DND-41 (cell line): ENCODE measurements around the gene ZBTB39.
A peak's percentile ranks its signal among the peaks of the same experiment; 100 is the strongest.

Source experiments
- ATAC-seq: fragments of 200-7000 bp; cut with Tn5 transposase; 3 replicates; pipeline ENCODE4 v1.9.1; 2021; ENCODE audit warnings: low read depth; ENCODE audit not compliant: insufficient read depth
- DNase-seq: peaks from one replicate; pipeline ENCODE4 v3.0.0-alpha.2; 2020
- H2AFZ ChIP-seq: 2 replicates; pipeline ENCODE4 v1.6.0; 2012; ENCODE audit warnings: low read depth, low read length
- H3K27ac ChIP-seq: 2 replicates; pipeline ENCODE4 v1.5.1; 2012; ENCODE audit warnings: low read length, inconsistent platforms
- H3K27me3 ChIP-seq: fragments of 200-600 bp; sonication (generic); 2 replicates; pipeline ENCODE4 v1.6.0; 2012; ENCODE audit warnings: low read length, mild to moderate bottlenecking, inconsistent platforms; ENCODE audit not compliant: insufficient read depth, poor library complexity
- H3K36me3 ChIP-seq: 2 replicates; pipeline ENCODE4 v1.5.1; 2012; ENCODE audit warnings: low read length, inconsistent platforms; ENCODE audit not compliant: insufficient read depth
- H3K4me1 ChIP-seq: 2 replicates; pipeline ENCODE4 v1.5.1; 2012; ENCODE audit warnings: mild to moderate bottlenecking, low read length; ENCODE audit not compliant: insufficient read depth
- H3K4me2 ChIP-seq: 2 replicates; pipeline ENCODE4 v1.6.0; 2012; ENCODE audit warnings: mild to moderate bottlenecking, moderate library complexity, low read length, inconsistent platforms; ENCODE audit not compliant: insufficient read depth
- H3K4me3 ChIP-seq, 2 experiments: fragments of 200-600 bp in 1 of 2; shearing (Covaris generic) in 1 of 2; 2 replicates each; pipeline ENCODE4 v1.5.1; 2012 to 2016; ENCODE audit warnings: inconsistent platforms in 2 of 2, low read length in 2 of 2, mild to moderate bottlenecking in 2 of 2, low read depth in 1 of 2, moderate library complexity in 1 of 2
- H3K79me2 ChIP-seq: 2 replicates; pipeline ENCODE4 v1.6.0; 2012; ENCODE audit warnings: low read length, inconsistent platforms; ENCODE audit not compliant: insufficient read depth
- H3K9ac ChIP-seq: 2 replicates; pipeline ENCODE4 v1.6.0; 2012; ENCODE audit warnings: low read depth, mild to moderate bottlenecking, inconsistent platforms, low read length, moderate library complexity
- H3K9me3 ChIP-seq: 2 replicates; pipeline ENCODE4 v1.5.1; 2012; ENCODE audit warnings: low read length, moderate library complexity, mild to moderate bottlenecking, inconsistent platforms; ENCODE audit not compliant: insufficient read depth, severe bottlenecking
- H4K20me1 ChIP-seq: 2 replicates; pipeline ENCODE4 v1.6.0; 2012; ENCODE audit warnings: low read length; ENCODE audit not compliant: insufficient read depth
- EZH2 ChIP-seq: IDR thresholded peaks from 3 replicates; pipeline ENCODE4 v1.6.1; 2012; ENCODE audit warnings: borderline replicate concordance, low read depth, mild to moderate bottlenecking, moderate library complexity, low read length, inconsistent platforms; ENCODE audit not compliant: severe bottlenecking
- TF ChIP-seq, protein P1 (sequence below): IDR thresholded peaks from 2 replicates; pipeline ENCODE4 v1.5.1; 2012; ENCODE audit warnings: borderline replicate concordance, low read length, moderate library complexity, mild to moderate bottlenecking; ENCODE audit not compliant: poor library complexity, severe bottlenecking; ENCODE audit errors: extremely low read depth

ZBTB39 gene

DNA sequence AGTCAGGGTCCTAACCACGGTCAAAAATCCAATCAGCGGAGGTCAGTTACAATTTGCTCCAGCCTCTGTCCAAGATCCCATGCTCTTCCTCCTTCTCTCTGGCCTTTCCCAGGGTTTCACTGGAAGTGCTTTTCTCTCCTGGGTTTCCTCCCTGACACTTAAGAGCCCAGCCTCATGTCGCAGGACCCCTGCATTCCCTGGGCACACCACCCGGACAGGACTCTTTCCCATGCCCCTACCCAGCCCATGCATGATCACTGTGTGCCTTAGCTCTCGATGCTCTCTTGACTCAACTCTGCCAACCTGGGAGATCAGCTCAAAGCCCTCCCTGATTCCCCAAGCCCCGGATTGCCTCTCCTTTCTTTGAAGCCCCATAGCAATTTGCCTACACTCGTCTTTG is 25.4 kb upstream of the ZBTB39 start:
- ATAC-seq: no peak
- Histone ChIP-seq H3K4me2 (peak overlapping the region; percentile 27; the same call in 1 of the 2 replicates), H3K9ac (no peak overlapping the region)

DNA sequence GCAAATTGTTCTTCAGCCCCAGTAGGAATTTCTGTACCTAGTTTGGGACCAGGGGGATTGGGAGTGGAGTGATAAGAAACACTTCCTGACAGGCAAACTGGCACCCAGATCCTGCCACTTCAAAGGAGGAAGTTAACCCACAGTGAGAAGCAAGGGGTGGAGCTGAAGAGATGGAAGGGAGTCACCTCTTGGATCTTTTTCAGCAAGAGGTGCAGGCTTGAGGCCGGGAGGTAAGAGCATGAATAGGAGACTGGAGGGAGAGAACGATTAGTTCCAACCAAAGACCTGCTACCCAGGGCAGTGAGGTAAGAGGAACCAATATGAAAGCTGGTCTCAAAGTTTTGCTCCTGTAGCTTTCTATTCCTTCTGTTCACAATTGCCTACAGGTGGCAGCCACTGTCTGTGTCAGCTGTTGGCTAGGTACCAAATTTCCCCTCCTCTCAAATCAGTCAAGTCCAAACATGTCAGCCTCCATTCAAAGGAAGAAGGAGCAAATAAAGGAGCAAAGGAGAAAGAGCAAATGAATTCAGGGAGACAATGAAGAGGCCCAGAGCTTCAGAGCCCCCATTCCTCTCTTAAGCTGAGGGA is 24.9 kb upstream of the ZBTB39 start:
- DNase-seq (peak; percentile 61), ATAC-seq (peak; percentile 90)
- TF ChIP-seq, protein P1, sequence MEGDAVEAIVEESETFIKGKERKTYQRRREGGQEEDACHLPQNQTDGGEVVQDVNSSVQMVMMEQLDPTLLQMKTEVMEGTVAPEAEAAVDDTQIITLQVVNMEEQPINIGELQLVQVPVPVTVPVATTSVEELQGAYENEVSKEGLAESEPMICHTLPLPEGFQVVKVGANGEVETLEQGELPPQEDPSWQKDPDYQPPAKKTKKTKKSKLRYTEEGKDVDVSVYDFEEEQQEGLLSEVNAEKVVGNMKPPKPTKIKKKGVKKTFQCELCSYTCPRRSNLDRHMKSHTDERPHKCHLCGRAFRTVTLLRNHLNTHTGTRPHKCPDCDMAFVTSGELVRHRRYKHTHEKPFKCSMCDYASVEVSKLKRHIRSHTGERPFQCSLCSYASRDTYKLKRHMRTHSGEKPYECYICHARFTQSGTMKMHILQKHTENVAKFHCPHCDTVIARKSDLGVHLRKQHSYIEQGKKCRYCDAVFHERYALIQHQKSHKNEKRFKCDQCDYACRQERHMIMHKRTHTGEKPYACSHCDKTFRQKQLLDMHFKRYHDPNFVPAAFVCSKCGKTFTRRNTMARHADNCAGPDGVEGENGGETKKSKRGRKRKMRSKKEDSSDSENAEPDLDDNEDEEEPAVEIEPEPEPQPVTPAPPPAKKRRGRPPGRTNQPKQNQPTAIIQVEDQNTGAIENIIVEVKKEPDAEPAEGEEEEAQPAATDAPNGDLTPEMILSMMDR: peak; percentile 55
- no peak for TF ChIP-seq EZH2
- Histone ChIP-seq H3K27me3 (no peaks in the 10 kb centered on the region), H3K79me2 (no peaks in the 10 kb centered on the region), H3K4me3 (0 out of 4 replicates have a peak overlapping the region, but pooled peaks of 1 of the 2 experiments have one; percentile 2), H2AFZ (peak overlapping the region; percentile 61), H4K20me1 (no peaks in the 10 kb centered on the region), H3K9ac (no peak overlapping the region), H3K9me3 (no peaks in the 10 kb centered on the region), H3K4me2 (peak overlapping the region; percentile 27; the same call in 1 of the 2 replicates), H3K36me3 (no peaks in the 10 kb centered on the region), H3K4me1 (peaks cover 25% of the 10 kb centered on the region), H3K27ac (peak overlapping the region; percentile 49)

More for the DNA sequence above, 25.4 kb upstream of the ZBTB39 start:
- peak overlapping the region; percentile 61 for H2AFZ ChIP-seq
- no peak for TF ChIP-seq EZH2
- TF ChIP-seq, protein P1: no peak
- no peaks in the 10 kb centered on the region for H4K20me1 ChIP-seq
- H3K27ac ChIP-seq: peak overlapping the region; percentile 34
- peaks cover 25% of the 10 kb centered on the region for H3K4me1 ChIP-seq
- H3K27me3 ChIP-seq: no peaks in the 10 kb centered on the region
- no peak for DNase-seq
- no peaks in the 10 kb centered on the region for H3K79me2 ChIP-seq
- no peaks in the 10 kb centered on the region for H3K9me3 ChIP-seq
- no peaks in the 10 kb centered on the region for H3K36me3 ChIP-seq
- no peak overlapping the region for H3K4me3 ChIP-seq

DNA sequence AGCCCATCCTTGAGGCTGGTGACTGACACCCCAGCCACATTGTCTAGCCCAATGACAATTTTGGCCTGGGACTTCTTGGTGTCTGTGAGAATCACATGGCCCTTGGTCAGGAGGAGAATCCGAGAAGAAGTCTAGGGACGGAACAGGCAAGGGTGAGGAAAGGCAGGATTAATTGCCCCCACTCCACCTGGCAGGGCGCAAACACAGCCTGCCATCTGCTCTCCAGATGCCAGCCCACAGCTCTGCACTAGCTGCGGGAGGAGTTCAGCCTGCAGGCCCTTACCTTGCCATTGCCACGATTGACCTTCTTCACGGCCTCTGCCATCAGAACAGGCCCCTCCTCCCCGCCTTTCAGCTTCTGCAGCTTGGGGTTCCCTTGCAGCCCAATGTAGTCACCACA is 23.1 kb upstream of the ZBTB39 start:
- H3K27me3 ChIP-seq: no peaks in the 10 kb centered on the region

More for the DNA sequence above, 23.1 kb upstream of the ZBTB39 start:
- Histone ChIP-seq H4K20me1 (no peaks in the 10 kb centered on the region), H3K4me3 (no peak overlapping the region), H2AFZ (no peak overlapping the region), H3K79me2 (no peaks in the 10 kb centered on the region), H3K4me2 (no peak overlapping the region), H3K27ac (no peak overlapping the region), H3K9ac (no peak overlapping the region), H3K36me3 (no peaks in the 10 kb centered on the region), H3K9me3 (no peaks in the 10 kb centered on the region), H3K4me1 (peaks cover 25% of the 10 kb centered on the region)
- no peak for ATAC-seq
- DNase-seq: no peak
- TF ChIP-seq, protein P1: no peak
- no peak for TF ChIP-seq EZH2
